ENCODE results near the gene LPO.

DNA sequence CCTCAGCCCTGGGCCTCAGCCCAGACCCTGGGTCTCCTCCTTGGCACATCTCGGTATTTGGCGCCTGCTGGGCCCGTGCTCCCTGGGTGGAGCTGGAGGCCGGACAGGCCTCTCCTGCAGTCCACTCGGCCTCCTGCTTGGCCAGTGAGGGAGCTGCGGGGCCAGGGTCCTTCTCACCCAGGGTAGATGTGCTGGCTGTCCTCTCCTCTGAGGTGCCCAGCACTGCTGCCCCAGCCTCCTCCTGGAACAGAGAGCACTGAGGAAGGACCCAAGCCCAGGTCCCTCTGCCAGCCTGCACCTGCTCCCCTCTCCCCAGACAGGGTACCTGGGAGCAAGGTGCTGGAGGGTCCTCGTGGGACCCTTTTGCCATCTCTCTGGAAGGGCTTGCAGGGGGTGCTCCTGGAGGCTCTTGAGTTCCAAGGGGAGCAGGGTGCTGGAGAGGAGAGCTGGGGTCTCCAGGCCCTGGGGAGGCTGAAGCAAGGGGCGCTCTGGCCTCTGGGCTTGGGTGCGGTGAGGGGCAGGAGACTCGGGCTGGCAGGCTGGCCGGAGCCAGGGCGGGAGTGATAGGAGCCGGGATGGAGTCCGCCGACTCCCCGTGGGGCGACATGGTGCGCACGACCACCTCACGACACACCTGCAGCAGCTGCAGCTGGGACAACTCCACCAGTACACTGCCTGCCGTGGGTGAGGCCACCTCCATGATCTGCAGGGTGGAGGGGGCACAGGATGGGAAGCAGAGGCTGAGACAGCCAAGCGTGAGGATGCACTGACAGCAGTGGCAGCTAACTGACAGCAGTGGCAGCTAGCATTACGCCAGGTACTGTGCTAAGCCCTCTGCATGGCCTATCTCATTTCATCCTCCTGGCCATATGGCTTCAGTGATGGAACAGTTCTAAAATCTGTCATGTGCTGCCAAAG lies 72.4 kb downstream of the LPO start:
- TF ChIP-seq, protein P1, sequence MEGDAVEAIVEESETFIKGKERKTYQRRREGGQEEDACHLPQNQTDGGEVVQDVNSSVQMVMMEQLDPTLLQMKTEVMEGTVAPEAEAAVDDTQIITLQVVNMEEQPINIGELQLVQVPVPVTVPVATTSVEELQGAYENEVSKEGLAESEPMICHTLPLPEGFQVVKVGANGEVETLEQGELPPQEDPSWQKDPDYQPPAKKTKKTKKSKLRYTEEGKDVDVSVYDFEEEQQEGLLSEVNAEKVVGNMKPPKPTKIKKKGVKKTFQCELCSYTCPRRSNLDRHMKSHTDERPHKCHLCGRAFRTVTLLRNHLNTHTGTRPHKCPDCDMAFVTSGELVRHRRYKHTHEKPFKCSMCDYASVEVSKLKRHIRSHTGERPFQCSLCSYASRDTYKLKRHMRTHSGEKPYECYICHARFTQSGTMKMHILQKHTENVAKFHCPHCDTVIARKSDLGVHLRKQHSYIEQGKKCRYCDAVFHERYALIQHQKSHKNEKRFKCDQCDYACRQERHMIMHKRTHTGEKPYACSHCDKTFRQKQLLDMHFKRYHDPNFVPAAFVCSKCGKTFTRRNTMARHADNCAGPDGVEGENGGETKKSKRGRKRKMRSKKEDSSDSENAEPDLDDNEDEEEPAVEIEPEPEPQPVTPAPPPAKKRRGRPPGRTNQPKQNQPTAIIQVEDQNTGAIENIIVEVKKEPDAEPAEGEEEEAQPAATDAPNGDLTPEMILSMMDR (IDR thresholded peaks at IDR 0.05; ENCODE audit: low read depth, low read length, poor library complexity, severe bottlenecking): no peak
- TF ChIP-seq EZH2phosphoT487 (IDR thresholded peaks at IDR 0.05; ENCODE audit: borderline replicate concordance, low read length): no peak
